Glomerular endothelial cell (primary cell): Measurements from ENCODE around the gene ADGRD1. TPM values are rescaled to one million over a fixed set of nuclear protein-coding genes. Genes with fewer than 3 reads are reported as not detected.

ENCODE experiments used
- DNase-seq: peaks from one replicate; pipeline ENCODE4 v3.0.0-alpha.2; 2011; ENCODE audit warnings: low read depth, low spot score; ENCODE audit errors: extremely low read depth
- total RNA-seq: library from RNA; depleted of rRNA; stranded (reverse); fragments of >200 nt; gene quantifications from 2 replicates; pipeline ENCODE4 v1.2.3, GENCODE V29; 2015

The ADGRD1 gene
- total RNA-seq, 1 donor from 2014 or later, result not detected

GRCh38 chr12:131003716-131004045 is 50.0 kb downstream of the ADGRD1 start:
- DNase-seq, result no peak

GRCh38 chr12:131004166-131004565 is 50.5 kb downstream of the ADGRD1 start:
- no peak for DNase-seq

- DNase-seq, result no peak
Observed at GRCh38 chr12:131005161-131006035, 51.7 kb downstream of the ADGRD1 start.

- DNase-seq, result no peak
Observed at GRCh38 chr12:131006036-131006735, 52.5 kb downstream of the ADGRD1 start.

GRCh38 chr12:131007031-131007739 is 53.5 kb downstream of the ADGRD1 start:
- DNase-seq, result no peak

GRCh38 chr12:131007740-131008117 is 54.0 kb downstream of the ADGRD1 start:
- DNase-seq, result no peak

- no peak for DNase-seq
Observed at GRCh38 chr12:131008131-131008912, 54.6 kb downstream of the ADGRD1 start.

- DNase-seq, result no peak
Observed at GRCh38 chr12:131008913-131009270, 55.2 kb downstream of the ADGRD1 start.

- no peak for DNase-seq
Observed at GRCh38 chr12:131009595-131010395, 56.1 kb downstream of the ADGRD1 start.

GRCh38 chr12:131010396-131011131 is 56.9 kb downstream of the ADGRD1 start:
- DNase-seq, result no peak

- no peak for DNase-seq
Observed at GRCh38 chr12:131011165-131012079, 57.7 kb downstream of the ADGRD1 start.

- no peak for DNase-seq
Observed at GRCh38 chr12:131012279-131013069, 58.8 kb downstream of the ADGRD1 start.

- DNase-seq, result no peak
Observed at GRCh38 chr12:131013118-131013517, 59.4 kb downstream of the ADGRD1 start.

GRCh38 chr12:131014343-131014742 is 60.6 kb downstream of the ADGRD1 start:
- no peak for DNase-seq

GRCh38 chr12:131015581-131016337 is 62.1 kb downstream of the ADGRD1 start:
- no peak for DNase-seq

GRCh38 chr12:131017477-131017991 is 63.8 kb downstream of the ADGRD1 start:
- no peak for DNase-seq
